Testis (tissue), 2 donors: ENCODE results near the gene TSPAN19.
"Not testable (repeated sequence)": the region's sequence is repeated elsewhere in the genome, so short reads cannot be mapped to it uniquely, and the experiment has no call there.

Experiments used
- CTCF ChIP-seq, 3 experiments: fragments of 450-650 bp in 2 of 3; fragments of 200-600 bp in 1 of 3; sonication (generic) in 1 of 3; IDR thresholded peaks; one replicate each; pipeline ENCODE4 v1.5.1; 2016 to 2019; ENCODE audit warnings: antibody characterized with exemption in 3 of 3, mild to moderate bottlenecking in 2 of 3, moderate library complexity in 1 of 3
- POLR2A ChIP-seq: fragments of 450-650 bp; IDR thresholded peaks from one replicate; pipeline ENCODE4 v1.6.1; 2017; ENCODE audit warnings: antibody characterized with exemption, mild to moderate bottlenecking, moderate library complexity

DNA sequence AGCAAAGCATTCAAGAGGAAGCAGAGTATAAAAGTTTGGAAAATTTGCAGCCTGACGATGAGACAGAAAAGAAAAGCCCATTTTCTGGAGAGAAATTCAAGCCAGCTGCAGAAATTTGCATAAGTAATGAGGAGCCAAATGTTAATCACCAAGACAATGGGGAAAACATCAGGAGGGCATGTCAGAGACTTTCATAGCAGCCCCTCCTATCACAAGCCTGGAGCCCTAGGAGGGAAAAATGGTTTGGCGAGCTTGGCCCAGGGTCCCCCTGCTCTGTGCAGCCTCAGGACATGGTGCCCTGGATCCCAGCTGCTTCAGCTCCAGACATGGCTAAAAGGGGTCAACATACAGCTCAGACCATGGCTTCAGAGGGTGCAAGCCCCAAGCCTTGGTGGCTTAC is 31.0 kb downstream of the TSPAN19 start:
- TF ChIP-seq CTCF (IDR thresholded peaks at IDR 0.05); POLR2A: not testable (repeated sequence)
